Measurements from ENCODE around the gene USF1. TPM values are rescaled to one million over a fixed set of nuclear protein-coding genes. Genes with fewer than 3 reads are reported as not detected.

Gene USF1
- total RNA-seq, 2 experiments from 2014 or later: 93.5 to 99.1 TPM

DNA sequence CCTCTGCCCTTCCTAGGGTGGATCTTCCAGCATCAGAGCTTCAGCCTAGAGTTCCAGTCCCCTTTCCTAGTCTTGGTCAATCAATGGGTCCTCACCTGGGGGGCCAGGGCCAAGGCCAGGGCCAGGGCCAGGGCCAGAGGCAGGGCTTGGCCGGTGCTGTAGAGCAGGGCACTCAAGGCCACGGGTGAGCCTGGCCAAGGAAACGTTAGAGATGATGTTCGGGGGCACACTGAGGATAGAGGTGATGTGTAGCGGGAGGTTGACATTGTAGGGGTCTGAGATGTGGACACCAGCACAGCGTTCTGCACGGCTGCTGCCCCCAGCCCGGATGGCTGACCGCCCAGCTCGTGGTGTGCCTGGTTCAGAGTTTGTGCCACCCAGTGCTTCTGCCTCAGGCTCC, 5.4 kb upstream of the USF1 start:
- intact Hi-C loops (cut with DNase I, micrococcal nuclease): no loop called here
- Mint-ChIP-seq H3K4me3 (no peak overlapping the region), H3K27ac (no peak overlapping the region), H3K36me3 (ENCODE audit: low read depth) (peaks cover 84% of the 10 kb centered on the region), H3K9me3 (no peaks in the 10 kb centered on the region), H3K27me3 (no peaks in the 10 kb centered on the region), H3K4me1 (ENCODE audit: low read depth) (peaks cover 13% of the 10 kb centered on the region)
- no peak for ATAC-seq (ENCODE audit: poor library complexity)
- Histone ChIP-seq H3K27ac (ENCODE audit: low read depth in 1 of 2, low read length in 2 of 2) (peak overlapping the region in 1 of 2 donors; percentile 26), H3K9me3 (ENCODE audit: control insufficient read depth in 1 of 2, insufficient read depth in 1 of 2, low read length in 2 of 2) (no peaks in the 10 kb centered on the region), H3K27me3 (ENCODE audit: control insufficient read depth in 1 of 2, insufficient read depth in 2 of 2, low read length in 2 of 2) (no peaks in the 10 kb centered on the region), H3K4me1 (ENCODE audit: insufficient read depth, low read length) (peaks cover 37% of the 10 kb centered on the region), H3K36me3 (ENCODE audit: insufficient read depth, low read length) (peaks cover 84% of the 10 kb centered on the region), H3K4me3 (ENCODE audit: low read length) (no peak overlapping the region)
- TF ChIP-seq, protein P1, sequence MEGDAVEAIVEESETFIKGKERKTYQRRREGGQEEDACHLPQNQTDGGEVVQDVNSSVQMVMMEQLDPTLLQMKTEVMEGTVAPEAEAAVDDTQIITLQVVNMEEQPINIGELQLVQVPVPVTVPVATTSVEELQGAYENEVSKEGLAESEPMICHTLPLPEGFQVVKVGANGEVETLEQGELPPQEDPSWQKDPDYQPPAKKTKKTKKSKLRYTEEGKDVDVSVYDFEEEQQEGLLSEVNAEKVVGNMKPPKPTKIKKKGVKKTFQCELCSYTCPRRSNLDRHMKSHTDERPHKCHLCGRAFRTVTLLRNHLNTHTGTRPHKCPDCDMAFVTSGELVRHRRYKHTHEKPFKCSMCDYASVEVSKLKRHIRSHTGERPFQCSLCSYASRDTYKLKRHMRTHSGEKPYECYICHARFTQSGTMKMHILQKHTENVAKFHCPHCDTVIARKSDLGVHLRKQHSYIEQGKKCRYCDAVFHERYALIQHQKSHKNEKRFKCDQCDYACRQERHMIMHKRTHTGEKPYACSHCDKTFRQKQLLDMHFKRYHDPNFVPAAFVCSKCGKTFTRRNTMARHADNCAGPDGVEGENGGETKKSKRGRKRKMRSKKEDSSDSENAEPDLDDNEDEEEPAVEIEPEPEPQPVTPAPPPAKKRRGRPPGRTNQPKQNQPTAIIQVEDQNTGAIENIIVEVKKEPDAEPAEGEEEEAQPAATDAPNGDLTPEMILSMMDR (IDR thresholded peaks at IDR 0.05): no peak
- CTCF ChIA-PET: interaction anchor here (1.6 kb wide), 1 partner anchor 10 kb away, joined by 6 read pairs; no protein-coding TSS in a partner anchor
- POLR2A ChIA-PET: interaction anchor here (1.0 to 8.4 kb wide), 2 partner anchors 10 to 17 kb away, joined by 4 to 295 read pairs; partner anchors contain the start of gene ARHGAP30
- DNase-seq: peak in 1 of 14 experiments; percentile 8

DNA sequence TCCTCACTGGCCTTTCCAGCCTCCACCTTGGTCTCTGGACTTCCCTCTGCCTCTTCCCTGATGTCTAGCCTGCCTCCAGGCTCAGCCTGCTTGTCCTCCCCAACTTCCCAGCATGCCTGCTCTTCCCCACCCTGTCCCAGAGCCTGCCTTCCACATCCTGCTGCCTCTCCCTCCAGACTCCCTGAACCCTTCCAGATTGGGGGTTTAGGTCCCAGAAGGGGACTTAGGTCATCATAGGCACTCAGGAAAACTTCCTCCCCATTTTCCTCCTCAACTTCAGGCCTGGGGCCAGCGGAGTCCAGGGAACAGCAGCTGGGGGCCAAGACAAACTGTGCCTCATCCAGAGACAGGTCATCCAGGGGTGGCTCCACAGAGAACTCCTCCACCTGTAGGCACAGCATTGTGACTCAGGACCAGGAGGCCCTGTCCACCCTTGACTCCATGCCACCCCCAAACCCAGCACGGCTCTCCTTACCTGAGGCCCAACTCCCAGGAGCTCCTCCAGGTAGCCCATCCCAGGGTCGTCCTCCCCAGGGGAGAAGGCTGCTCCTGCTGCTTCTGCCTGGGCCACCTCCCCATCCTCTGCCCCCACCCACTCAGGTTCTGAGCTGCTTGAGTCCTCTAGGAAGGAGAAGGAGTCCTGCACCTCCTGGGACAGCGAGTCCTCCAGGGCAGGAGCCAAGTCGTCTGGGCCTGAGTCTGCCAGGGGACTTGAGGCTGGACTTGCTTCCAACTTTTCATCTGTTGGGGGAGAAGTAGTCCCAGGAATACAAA, 3.4 kb upstream of the USF1 start:
- TF ChIP-seq, protein P1 (IDR thresholded peaks at IDR 0.05): no peak
- ChIA-PET POLR2A (interaction anchor here (8.4 kb wide), 1 partner anchor 20 kb away, joined by 295 read pairs; the partner anchor contains the start of gene ARHGAP30), CTCF (no interaction called here)
- H3K9me3 ChIP-seq (ENCODE audit: control insufficient read depth in 1 of 2, insufficient read depth in 1 of 2, low read length in 2 of 2): no peaks in the 10 kb centered on the region
- Mint-ChIP-seq H3K36me3 (ENCODE audit: low read depth) (peaks cover 85% of the 10 kb centered on the region), H3K9me3 (no peaks in the 10 kb centered on the region), H3K4me1 (ENCODE audit: low read depth) (peaks cover 18% of the 10 kb centered on the region), H3K27me3 (no peaks in the 10 kb centered on the region), H3K4me3 (no peak overlapping the region), H3K27ac (peak overlapping the region; percentile 94)
- H3K27me3 ChIP-seq (ENCODE audit: control insufficient read depth in 1 of 2, insufficient read depth in 2 of 2, low read length in 2 of 2): no peaks in the 10 kb centered on the region
- ATAC-seq (ENCODE audit: poor library complexity) (no peak), DNase-seq (no peak)
- H3K36me3 ChIP-seq (ENCODE audit: insufficient read depth, low read length): peaks cover 66% of the 10 kb centered on the region
- H3K4me1 ChIP-seq (ENCODE audit: insufficient read depth, low read length): peaks cover 45% of the 10 kb centered on the region
- intact Hi-C loops (cut with DNase I, micrococcal nuclease): loop anchor here in 1 of 2 experiments (5.0 kb wide), 2 partner anchors 68 to 103 kb away; partner anchors contain the start of genes NIT1, PFDN2 and UFC1
- peak overlapping the region in 1 of 2 donors; percentile 33 for H3K27ac ChIP-seq (ENCODE audit: low read depth in 1 of 2, low read length in 2 of 2)
- H3K4me3 ChIP-seq (ENCODE audit: low read length): no peak overlapping the region

DNA sequence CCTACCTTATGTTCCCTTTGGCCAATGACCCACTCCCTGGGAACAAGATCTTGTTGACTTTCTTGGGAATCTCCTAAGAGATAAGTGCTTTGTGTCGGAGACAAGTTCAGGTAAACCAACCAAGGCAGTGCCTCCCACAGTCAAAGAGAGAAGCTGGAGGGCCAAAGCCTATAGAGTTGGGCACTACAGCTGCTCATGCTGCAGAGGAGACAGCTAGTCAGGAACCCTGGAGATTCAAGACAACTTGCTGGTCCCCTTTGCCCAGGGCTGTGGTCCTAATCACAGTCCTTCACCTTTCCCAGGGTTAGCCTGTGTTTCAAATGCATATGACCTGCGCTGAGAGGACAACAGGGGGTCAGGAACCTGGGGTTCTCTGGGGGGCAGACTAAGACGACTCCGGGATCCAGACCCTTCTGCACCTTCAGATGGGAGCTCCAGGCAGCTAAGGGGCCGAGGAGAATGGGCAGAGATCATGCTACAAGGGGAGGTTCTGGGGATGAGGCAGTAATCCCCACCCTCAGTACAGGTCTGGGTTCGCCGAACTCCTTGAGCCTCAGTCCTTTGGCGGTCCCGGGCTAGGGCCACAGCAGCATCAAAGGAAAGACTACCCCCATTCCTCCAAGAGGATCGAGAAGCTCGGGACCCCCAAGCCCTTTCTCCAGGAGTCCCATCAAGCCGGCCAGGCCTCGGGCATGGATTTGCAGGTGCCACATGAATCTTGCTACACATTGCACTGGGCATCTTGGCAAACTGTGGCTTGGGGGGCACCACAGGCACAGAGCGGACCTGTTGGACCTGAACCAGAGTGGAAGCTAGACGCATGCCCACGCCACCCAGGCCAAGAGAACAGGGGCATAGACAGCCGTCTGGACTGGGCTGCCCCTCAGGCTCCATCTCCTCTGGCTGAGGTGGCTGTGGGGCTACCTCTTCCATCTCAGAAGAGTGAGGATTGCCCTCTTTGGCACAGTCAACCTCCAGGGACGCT, 2.0 kb upstream of the USF1 start:
- Histone ChIP-seq H3K36me3 (ENCODE audit: insufficient read depth, low read length) (peaks cover 58% of the 10 kb centered on the region), H3K9me3 (ENCODE audit: control insufficient read depth in 1 of 2, insufficient read depth in 1 of 2, low read length in 2 of 2) (no peaks in the 10 kb centered on the region), H3K27ac (ENCODE audit: low read depth in 1 of 2, low read length in 2 of 2) (peak overlapping the region in 1 of 2 donors; percentile 96), H3K4me3 (ENCODE audit: low read length) (no peak overlapping the region), H3K4me1 (ENCODE audit: insufficient read depth, low read length) (peaks cover 49% of the 10 kb centered on the region), H3K27me3 (ENCODE audit: control insufficient read depth in 1 of 2, insufficient read depth in 2 of 2, low read length in 2 of 2) (no peaks in the 10 kb centered on the region)
- peaks cover 78% of the 10 kb centered on the region for H3K36me3 Mint-ChIP-seq (ENCODE audit: low read depth)
- H3K9me3 Mint-ChIP-seq: no peaks in the 10 kb centered on the region
- CTCF ChIA-PET: interaction anchor here (0.6 to 5.3 kb wide), 6 partner anchors 12 to 49 kb away, joined by 3 to 34 read pairs (median 10); partner anchors contain the start of gene KLHDC9
- TF ChIP-seq, protein P1 (IDR thresholded peaks at IDR 0.05): no peak
- peak overlapping the region; percentile 94 for H3K27ac Mint-ChIP-seq
- POLR2A ChIA-PET: interaction anchor here (1.0 to 8.4 kb wide), 5 partner anchors 10 to 110 kb away, joined by 3 to 295 read pairs (median 18); partner anchors contain the start of genes ARHGAP30, KLHDC9 and TSTD1
- ATAC-seq (ENCODE audit: poor library complexity) (no peak), DNase-seq (peak in 1 of 14 experiments; percentile 26)
- H3K4me1 Mint-ChIP-seq (ENCODE audit: low read depth): peaks cover 27% of the 10 kb centered on the region
- H3K27me3 Mint-ChIP-seq: no peaks in the 10 kb centered on the region
- H3K4me3 Mint-ChIP-seq: peak overlapping the region; percentile 70
- intact Hi-C loops (cut with DNase I, micrococcal nuclease): loop anchor here (2.0 to 5.0 kb wide), 3 partner anchors 21 to 105 kb away; partner anchors contain the start of genes ARHGAP30 (in 1 of the 2), NIT1 (in 1 of the 2), PFDN2 (in 1 of the 2) and UFC1 (in 1 of the 2)
